Neural progenitor cell (in vitro differentiated cells): ENCODE data around the gene ZMIZ1. TPM values are rescaled to one million over a fixed set of nuclear protein-coding genes. Genes with fewer than 3 reads are reported as not detected.
A peak's percentile ranks its signal among the peaks of the same experiment; 100 is the strongest.

ENCODE experiments used
- DNase-seq: peaks from one replicate; pipeline ENCODE4 v3.0.0-alpha.2; 2016; ENCODE audit warnings: low spot score
- H2AFZ ChIP-seq: fragments of 200-600 bp; sonication (generic); replicated peaks from 2 replicates; pipeline ENCODE4 v1.6.1; 2016; ENCODE audit warnings: antibody characterized with exemption
- H3F3A ChIP-seq: fragments of 200-600 bp; sonication (generic); 2 replicates; pipeline ENCODE4 v1.6.1; 2016; ENCODE audit warnings: antibody characterized with exemption, low read depth
- H3K27ac ChIP-seq: fragments of 200-600 bp; sonication (generic); 2 replicates; pipeline ENCODE4 v1.5.1; 2016; ENCODE audit warnings: mild to moderate bottlenecking
- H3K27me3 ChIP-seq: fragments of 200-600 bp; sonication (generic); 2 replicates; pipeline ENCODE4 v1.6.1; 2016; ENCODE audit warnings: mild to moderate bottlenecking, moderate library complexity
- H3K36me3 ChIP-seq: fragments of 200-600 bp; sonication (generic); 2 replicates; pipeline ENCODE4 v1.5.1; 2016
- H3K4me1 ChIP-seq: fragments of 200-600 bp; sonication (generic); 2 replicates; pipeline ENCODE4 v1.6.1; 2016; ENCODE audit warnings: mixed run types
- H3K4me2 ChIP-seq: fragments of 200-600 bp; sonication (generic); 2 replicates; pipeline ENCODE4 v1.6.1; 2016
- H3K4me3 ChIP-seq: fragments of 200-600 bp; sonication (generic); 2 replicates; pipeline ENCODE4 v1.5.1; 2016
- H3K79me2 ChIP-seq: fragments of 200-600 bp; sonication (generic); 2 replicates; pipeline ENCODE4 v1.6.1; 2016; ENCODE audit warnings: low read depth
- H3K9ac ChIP-seq: fragments of 200-600 bp; sonication (generic); 2 replicates; pipeline ENCODE4 v1.6.1; 2016
- H3K9me3 ChIP-seq: fragments of 200-600 bp; sonication (generic); 2 replicates; pipeline ENCODE4 v1.5.1; 2016; ENCODE audit warnings: low read depth
- H4K20me1 ChIP-seq: fragments of 200-600 bp; sonication (generic); 2 replicates; pipeline ENCODE4 v1.6.1; 2016; ENCODE audit warnings: low read depth
- H3K27ac Mint-ChIP-seq: 3 replicates; pipeline ENCODE4 v1.8.0; 2021; ENCODE audit warnings: mixed read lengths
- H3K27me3 Mint-ChIP-seq: 2 replicates; pipeline ENCODE4 v1.8.0; 2022; ENCODE audit warnings: low read depth, mild to moderate bottlenecking, inconsistent platforms, moderate library complexity, mixed read lengths; ENCODE audit not compliant: insufficient read depth
- H3K36me3 Mint-ChIP-seq: 3 replicates; pipeline ENCODE4 v1.8.0; 2021; ENCODE audit warnings: mixed read lengths
- H3K4me1 Mint-ChIP-seq: 3 replicates; pipeline ENCODE4 v1.8.0; 2021; ENCODE audit warnings: mixed read lengths
- H3K4me3 Mint-ChIP-seq: 3 replicates; pipeline ENCODE4 v1.8.0; 2021; ENCODE audit warnings: mild to moderate bottlenecking, moderate library complexity, mixed read lengths
- H3K9me3 Mint-ChIP-seq: 3 replicates; pipeline ENCODE4 v1.8.0; 2020; ENCODE audit warnings: mixed read lengths
- EZH2 ChIP-seq: fragments of 200-600 bp; sonication (generic); IDR thresholded peaks from 2 replicates; pipeline ENCODE4 v1.6.1; 2017; ENCODE audit warnings: antibody characterized with exemption, mild to moderate bottlenecking, moderate library complexity
- EZH2phosphoT487 ChIP-seq: fragments of 200-600 bp; sonication (generic); IDR thresholded peaks from 2 replicates; pipeline ENCODE4 v1.6.1; 2017; ENCODE audit warnings: antibody characterized with exemption
- total RNA-seq: library from RNA; depleted of rRNA; stranded (reverse); fragments of >200 nt; gene quantifications from 2 replicates; pipeline ENCODE4 v1.2.3, GENCODE V29; 2015; ENCODE audit warnings: low replicate concordance
- TF ChIP-seq, protein P1 (sequence below): fragments of 200-600 bp; sonication (generic); IDR thresholded peaks from 2 replicates; pipeline ENCODE4 v1.5.1; 2017; ENCODE audit warnings: antibody characterized with exemption, mild to moderate bottlenecking

The ZMIZ1 gene
- total RNA-seq, 1 donor from 2014 or later = 5.8 TPM

DNA sequence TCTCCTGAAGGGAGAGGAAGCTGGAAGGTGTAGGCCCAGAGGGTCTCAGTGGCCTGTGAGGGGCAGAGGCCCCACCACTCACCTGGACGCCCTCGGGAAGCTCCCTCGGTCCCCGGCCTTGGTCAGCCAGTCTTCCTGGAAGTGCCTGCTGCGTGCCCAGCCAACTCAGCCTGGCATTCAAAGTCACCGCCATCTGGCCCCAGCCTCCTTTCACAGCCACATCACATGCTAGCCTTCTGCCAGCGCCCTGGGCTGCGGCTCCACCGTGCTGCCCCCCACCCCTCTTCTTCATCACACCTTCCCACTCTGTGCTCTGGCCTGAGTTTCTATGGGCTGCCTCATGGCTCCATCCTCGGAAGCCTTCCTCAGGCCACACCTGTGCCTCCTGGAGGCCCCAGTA, 98.0 kb downstream of the ZMIZ1 start:
- Histone ChIP-seq H3K4me3 (no peak overlapping the region), H3F3A (no peaks in the 10 kb centered on the region), H3K27ac (no peak overlapping the region), H3K79me2 (no peaks in the 10 kb centered on the region), H3K9ac (no peak overlapping the region), H4K20me1 (peaks cover 62% of the 10 kb centered on the region), H3K27me3 (no peaks in the 10 kb centered on the region), H2AFZ (no peak overlapping the region), H3K36me3 (no peaks in the 10 kb centered on the region), H3K4me1 (peaks cover 16% of the 10 kb centered on the region), H3K9me3 (no peaks in the 10 kb centered on the region), H3K4me2 (no peak overlapping the region)
- H3K4me1 Mint-ChIP-seq = peaks cover 57% of the 10 kb centered on the region
- no peaks in the 10 kb centered on the region for H3K36me3 Mint-ChIP-seq
- H3K4me3 Mint-ChIP-seq = no peak overlapping the region
- no peaks in the 10 kb centered on the region for H3K27me3 Mint-ChIP-seq
- TF ChIP-seq EZH2 = no peak
- TF ChIP-seq, protein P1, sequence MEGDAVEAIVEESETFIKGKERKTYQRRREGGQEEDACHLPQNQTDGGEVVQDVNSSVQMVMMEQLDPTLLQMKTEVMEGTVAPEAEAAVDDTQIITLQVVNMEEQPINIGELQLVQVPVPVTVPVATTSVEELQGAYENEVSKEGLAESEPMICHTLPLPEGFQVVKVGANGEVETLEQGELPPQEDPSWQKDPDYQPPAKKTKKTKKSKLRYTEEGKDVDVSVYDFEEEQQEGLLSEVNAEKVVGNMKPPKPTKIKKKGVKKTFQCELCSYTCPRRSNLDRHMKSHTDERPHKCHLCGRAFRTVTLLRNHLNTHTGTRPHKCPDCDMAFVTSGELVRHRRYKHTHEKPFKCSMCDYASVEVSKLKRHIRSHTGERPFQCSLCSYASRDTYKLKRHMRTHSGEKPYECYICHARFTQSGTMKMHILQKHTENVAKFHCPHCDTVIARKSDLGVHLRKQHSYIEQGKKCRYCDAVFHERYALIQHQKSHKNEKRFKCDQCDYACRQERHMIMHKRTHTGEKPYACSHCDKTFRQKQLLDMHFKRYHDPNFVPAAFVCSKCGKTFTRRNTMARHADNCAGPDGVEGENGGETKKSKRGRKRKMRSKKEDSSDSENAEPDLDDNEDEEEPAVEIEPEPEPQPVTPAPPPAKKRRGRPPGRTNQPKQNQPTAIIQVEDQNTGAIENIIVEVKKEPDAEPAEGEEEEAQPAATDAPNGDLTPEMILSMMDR = no peak
- no peak for TF ChIP-seq EZH2phosphoT487
- no peak for DNase-seq
- no peak overlapping the region for H3K27ac Mint-ChIP-seq
- no peaks in the 10 kb centered on the region for H3K9me3 Mint-ChIP-seq

DNA sequence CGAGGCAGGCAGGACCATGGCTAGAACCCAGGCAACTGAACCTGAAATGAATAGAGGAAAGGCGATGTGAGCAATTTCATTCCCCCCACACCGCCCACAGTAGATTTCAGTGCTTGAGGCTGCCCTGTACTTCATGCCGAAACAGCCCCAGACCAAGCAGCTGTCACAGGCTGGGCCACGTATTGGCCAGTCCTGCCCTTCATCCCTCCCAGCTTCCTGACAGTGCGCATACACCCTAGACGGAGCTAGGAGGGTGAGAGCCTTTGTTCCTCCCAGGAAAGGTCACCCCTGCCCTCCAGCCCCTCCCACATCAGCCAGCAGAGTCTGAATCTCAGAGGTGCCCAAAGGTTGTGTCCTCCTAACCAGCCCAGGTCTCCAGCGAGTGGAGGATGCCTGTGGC, 98.8 kb downstream of the ZMIZ1 start:
- Histone ChIP-seq H3K4me1 (peaks cover 16% of the 10 kb centered on the region), H3K79me2 (no peaks in the 10 kb centered on the region), H3K9me3 (no peaks in the 10 kb centered on the region), H3K27ac (no peak overlapping the region), H3K36me3 (no peaks in the 10 kb centered on the region), H3K4me3 (no peak overlapping the region), H3K9ac (no peak overlapping the region), H3F3A (no peaks in the 10 kb centered on the region), H3K27me3 (no peaks in the 10 kb centered on the region), H2AFZ (no peak overlapping the region), H4K20me1 (peaks cover 60% of the 10 kb centered on the region), H3K4me2 (no peak overlapping the region)
- Mint-ChIP-seq H3K27me3 (no peaks in the 10 kb centered on the region), H3K9me3 (no peaks in the 10 kb centered on the region), H3K4me3 (no peak overlapping the region), H3K36me3 (no peaks in the 10 kb centered on the region), H3K27ac (no peak overlapping the region), H3K4me1 (peaks cover 58% of the 10 kb centered on the region)
- no peak for DNase-seq
- TF ChIP-seq EZH2 = no peak
- TF ChIP-seq, protein P1 = no peak
- no peak for TF ChIP-seq EZH2phosphoT487

DNA sequence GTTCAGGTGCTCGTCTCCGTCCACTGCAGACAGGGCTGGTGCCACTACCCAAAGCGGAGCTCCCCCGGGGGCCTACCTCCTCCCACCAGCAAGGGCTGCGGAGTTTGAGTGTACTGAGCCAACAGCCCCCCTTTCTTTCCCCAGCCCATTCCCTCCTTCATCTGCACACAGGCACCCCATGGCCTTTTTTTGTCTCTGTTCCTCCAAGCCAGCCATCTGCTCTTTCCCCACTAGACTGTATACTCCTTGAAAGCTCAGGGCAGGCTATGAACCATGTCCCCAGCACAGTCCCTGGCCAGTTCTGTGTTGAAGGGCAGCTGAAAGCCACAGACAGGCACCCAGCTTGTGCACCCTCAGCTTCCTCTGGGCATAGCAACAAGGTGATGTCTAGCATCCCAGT, 99.4 kb downstream of the ZMIZ1 start:
- Histone ChIP-seq H3F3A (no peaks in the 10 kb centered on the region), H3K4me1 (peaks cover 16% of the 10 kb centered on the region), H3K79me2 (no peaks in the 10 kb centered on the region), H3K9ac (no peak overlapping the region), H3K4me3 (no peak overlapping the region), H3K9me3 (no peaks in the 10 kb centered on the region), H4K20me1 (peaks cover 54% of the 10 kb centered on the region), H2AFZ (no peak overlapping the region), H3K27me3 (no peaks in the 10 kb centered on the region), H3K36me3 (no peaks in the 10 kb centered on the region), H3K4me2 (no peak overlapping the region), H3K27ac (no peak overlapping the region)
- TF ChIP-seq EZH2phosphoT487 = no peak
- TF ChIP-seq, protein P1 = no peak
- TF ChIP-seq EZH2 = no peak
- Mint-ChIP-seq H3K27me3 (no peaks in the 10 kb centered on the region), H3K27ac (peak overlapping the region; percentile 92), H3K36me3 (no peaks in the 10 kb centered on the region), H3K9me3 (no peaks in the 10 kb centered on the region), H3K4me3 (no peak overlapping the region), H3K4me1 (peaks cover 63% of the 10 kb centered on the region)
- no peak for DNase-seq
